ENCODE data around the gene SLA2. TPM values are rescaled to one million over a fixed set of nuclear protein-coding genes. Genes with fewer than 3 reads are reported as not detected.

Gene SLA2
- total RNA-seq, 4 donors from 2014 or later = 0.13 to 0.50 (median 0.28) TPM

- no peaks in the 10 kb centered on the region for H3K9me3 ChIP-seq
- intact Hi-C loops (cut with DNase I) = no loop called here
- 0% methylated on average over 3 of the region's 53 CpGs; no CpG with 5 or more reads in 1 of the 2 donors for WGBS, 2 donors
- no peaks in the 10 kb centered on the region for H3K27me3 ChIP-seq
- peak overlapping the region; percentile 68 to 83 (median 71) for H3K4me3 ChIP-seq (replicated peaks in 1 of 3)
- H3K36me3 ChIP-seq = no peaks in the 10 kb centered on the region
- peak overlapping the region; percentile 73 to 98 (median 95) for H3K27ac ChIP-seq
- peak; percentile 41 to 42 for DNase-seq
- TF ChIP-seq POLR2A (IDR thresholded peaks at IDR 0.05) = no peak
- TF ChIP-seq, protein P1, sequence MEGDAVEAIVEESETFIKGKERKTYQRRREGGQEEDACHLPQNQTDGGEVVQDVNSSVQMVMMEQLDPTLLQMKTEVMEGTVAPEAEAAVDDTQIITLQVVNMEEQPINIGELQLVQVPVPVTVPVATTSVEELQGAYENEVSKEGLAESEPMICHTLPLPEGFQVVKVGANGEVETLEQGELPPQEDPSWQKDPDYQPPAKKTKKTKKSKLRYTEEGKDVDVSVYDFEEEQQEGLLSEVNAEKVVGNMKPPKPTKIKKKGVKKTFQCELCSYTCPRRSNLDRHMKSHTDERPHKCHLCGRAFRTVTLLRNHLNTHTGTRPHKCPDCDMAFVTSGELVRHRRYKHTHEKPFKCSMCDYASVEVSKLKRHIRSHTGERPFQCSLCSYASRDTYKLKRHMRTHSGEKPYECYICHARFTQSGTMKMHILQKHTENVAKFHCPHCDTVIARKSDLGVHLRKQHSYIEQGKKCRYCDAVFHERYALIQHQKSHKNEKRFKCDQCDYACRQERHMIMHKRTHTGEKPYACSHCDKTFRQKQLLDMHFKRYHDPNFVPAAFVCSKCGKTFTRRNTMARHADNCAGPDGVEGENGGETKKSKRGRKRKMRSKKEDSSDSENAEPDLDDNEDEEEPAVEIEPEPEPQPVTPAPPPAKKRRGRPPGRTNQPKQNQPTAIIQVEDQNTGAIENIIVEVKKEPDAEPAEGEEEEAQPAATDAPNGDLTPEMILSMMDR (IDR thresholded peaks at IDR 0.05) = no peak
- peaks cover 31 to 34% of the 10 kb centered on the region in 2 donors for H3K4me1 ChIP-seq
Measured at GRCh38 chr20:36573798-36574365, 72.1 kb downstream of the SLA2 start.

- 0 to 10% methylated on average over 12 of the region's 80 CpGs for whole genome bisulfite sequencing, 2 donors
Measured at GRCh38 chr20:36573103-36573797, 72.7 kb downstream of the SLA2 start, which contains the start of gene TGIF2. Gene TGIF2 (plus strand): TSS chr20:36573597. CDS start chr20:36578775, 5,178 bp downstream.

DNA sequence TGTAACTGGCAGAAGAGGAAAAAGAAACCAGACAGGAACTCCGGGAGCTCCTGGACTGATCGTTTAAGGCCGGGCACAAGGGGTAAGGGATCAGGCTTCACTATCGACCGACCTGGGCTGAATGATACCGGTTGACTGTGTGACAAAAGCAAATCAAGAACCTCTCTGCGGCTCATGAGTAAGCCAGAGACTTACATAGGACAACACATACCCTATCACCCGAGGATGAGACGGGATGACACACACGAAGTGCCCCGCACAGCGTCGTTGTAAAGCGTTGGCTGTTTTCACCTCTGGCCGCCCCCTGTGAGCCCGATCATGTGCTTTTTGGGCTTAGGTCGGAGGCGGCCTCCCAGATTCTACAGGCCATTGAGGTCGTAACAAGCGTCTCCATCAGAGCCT is 73.3 kb downstream of the SLA2 start:
- no peaks in the 10 kb centered on the region for H3K36me3 ChIP-seq
- peak overlapping the region; percentile 73 to 98 (median 95) for H3K27ac ChIP-seq
- H3K4me1 ChIP-seq = peaks cover 31 to 34% of the 10 kb centered on the region in 2 donors
- no peak for TF ChIP-seq POLR2A (IDR thresholded peaks at IDR 0.05)
- TF ChIP-seq, protein P1 (IDR thresholded peaks at IDR 0.05) = no peak
- no peaks in the 10 kb centered on the region for H3K27me3 ChIP-seq
- intact Hi-C loops (cut with DNase I) = no loop called here
- 26 to 27% methylated on average over 15 to 20 of the region's 20 CpGs for WGBS, 2 donors
- H3K9me3 ChIP-seq = no peaks in the 10 kb centered on the region
- peak; percentile 24 to 33 for DNase-seq
- H3K4me3 ChIP-seq (replicated peaks in 1 of 3) = peak overlapping the region in 1 of 3 donors; percentile 68

More at GRCh38 chr20:36573103-36573797, 72.7 kb downstream of the SLA2 start, which contains the start of gene TGIF2:
- no peaks in the 10 kb centered on the region for H3K27me3 ChIP-seq
- peak; percentile 72 to 89 for TF ChIP-seq POLR2A (IDR thresholded peaks at IDR 0.05)
- TF ChIP-seq, protein P1 (IDR thresholded peaks at IDR 0.05) = no peak
- peaks cover 31 to 34% of the 10 kb centered on the region in 2 donors for H3K4me1 ChIP-seq
- H3K9me3 ChIP-seq = no peaks in the 10 kb centered on the region
- DNase-seq = peak; percentile 92
- intact Hi-C loops (cut with DNase I) = no loop called here
- peak within 1 kb of the TSS; percentile 73 to 98 (median 95) for H3K27ac ChIP-seq
- no peaks in the 10 kb centered on the region for H3K36me3 ChIP-seq
- H3K4me3 ChIP-seq (replicated peaks in 1 of 3) = peak within 1 kb of the TSS; percentile 68 to 83 (median 71)

DNA sequence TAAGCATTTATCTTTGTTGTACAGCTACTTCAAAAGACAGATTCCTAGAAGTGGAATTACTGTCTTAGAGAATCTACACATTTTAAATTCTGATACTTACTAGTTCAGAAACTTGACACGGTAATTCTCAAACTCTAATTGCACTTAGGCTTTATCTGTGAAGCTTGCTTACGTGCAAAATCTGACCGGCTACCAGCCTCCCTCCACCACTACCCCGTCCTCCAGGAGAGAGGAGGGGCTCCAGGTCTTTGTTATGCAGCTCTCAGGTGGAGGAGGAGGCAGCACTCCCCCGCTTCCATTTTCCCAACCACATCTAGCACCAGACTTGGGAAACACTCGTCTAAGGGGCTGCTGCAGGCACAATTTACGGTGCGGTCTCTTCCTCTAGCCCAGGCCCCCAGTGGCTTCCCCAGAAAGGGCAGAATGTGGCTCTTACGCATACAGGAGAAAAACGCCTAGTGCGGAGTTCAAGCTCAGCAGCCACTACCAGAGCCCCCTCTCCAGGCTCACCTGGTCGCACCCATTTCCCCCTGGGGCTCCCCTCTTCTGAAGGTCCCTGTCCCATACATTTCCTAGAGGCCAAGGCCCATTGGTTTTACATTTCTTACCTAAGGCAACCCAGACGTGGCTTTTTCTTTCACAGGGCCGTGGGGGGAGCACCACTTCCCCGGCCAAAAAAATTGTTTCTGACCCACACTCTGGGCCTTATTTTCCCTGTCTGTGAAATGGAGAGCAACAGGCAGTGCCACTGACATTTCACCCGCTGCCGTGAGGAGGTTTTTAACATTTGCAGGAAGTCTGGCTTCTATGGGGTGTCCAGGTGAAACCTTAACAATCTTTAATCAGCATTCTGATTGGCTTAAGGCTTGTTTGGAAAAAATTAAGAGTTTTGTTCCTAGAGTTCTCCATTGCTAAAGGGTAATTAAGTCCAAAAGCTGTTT is 74.2 kb downstream of the SLA2 start:
- Histone ChIP-seq H3K4me3 (replicated peaks in 1 of 3) (no peak overlapping the region), H3K27ac (peak overlapping the region; percentile 73 to 98 (median 95)), H3K4me1 (peaks cover 31 to 34% of the 10 kb centered on the region in 2 donors), H3K36me3 (no peaks in the 10 kb centered on the region), H3K27me3 (no peaks in the 10 kb centered on the region), H3K9me3 (no peaks in the 10 kb centered on the region)
- WGBS, 2 donors = 63 to 71% methylated on average over 15 to 17 of the region's 17 CpGs
- no peak for DNase-seq
- TF ChIP-seq, protein P1 (IDR thresholded peaks at IDR 0.05) = no peak
- TF ChIP-seq POLR2A (IDR thresholded peaks at IDR 0.05) = no peak
- intact Hi-C loops (cut with DNase I) = no loop called here
